Measurements from ENCODE around the gene OGFR.

Gene OGFR

GRCh38 chr20:62771396-62772102, 33.1 kb upstream of the OGFR start:
- Histone ChIP-seq H3K9me3 (ENCODE audit: insufficient read depth, low read length) (no peaks in the 10 kb centered on the region), H2AFZ (ENCODE audit: low read depth, low read length, severe bottlenecking) (no peak overlapping the region), H3K27ac (ENCODE audit: low read depth, low read length) (no peak overlapping the region), H3F3A (ENCODE audit: insufficient read depth) (no peaks in the 10 kb centered on the region), H3K4me2 (ENCODE audit: low read depth, low read length, poor library complexity, severe bottlenecking) (no peak overlapping the region), H3K9ac (ENCODE audit: low read length) (no peak overlapping the region), H3K27me3 (ENCODE audit: low read length) (no peaks in the 10 kb centered on the region), H4K20me1 (ENCODE audit: low read depth, low read length) (no peaks in the 10 kb centered on the region), H3K36me3 (ENCODE audit: low read length) (no peaks in the 10 kb centered on the region), H3K9me2 (replicated peaks; ENCODE audit: insufficient read depth, low read length) (no peaks in the 10 kb centered on the region), H3K4me3 (ENCODE audit: insufficient read depth, low read length, poor library complexity, severe bottlenecking) (no peak overlapping the region), H3K79me2 (ENCODE audit: insufficient read depth, low read length) (no peaks in the 10 kb centered on the region)
- TF ChIP-seq CTCF (IDR thresholded peaks at IDR 0.05; ENCODE audit: insufficient read depth, low read length, poor library complexity, severe bottlenecking) (no peak), EZH2phosphoT487 (conservative IDR thresholded peaks at IDR 0.05; ENCODE audit: low read length) (no peak)

GRCh38 chr20:62772103-62772611, 32.5 kb upstream of the OGFR start:
- no peaks in the 10 kb centered on the region for H3K27me3 ChIP-seq (ENCODE audit: low read length)
- H3K36me3 ChIP-seq (ENCODE audit: low read length), result no peaks in the 10 kb centered on the region
- no peak for TF ChIP-seq EZH2phosphoT487 (conservative IDR thresholded peaks at IDR 0.05; ENCODE audit: low read length)
- TF ChIP-seq CTCF (IDR thresholded peaks at IDR 0.05; ENCODE audit: insufficient read depth, low read length, poor library complexity, severe bottlenecking), result no peak

GRCh38 chr20:62772619-62772989, 32.0 kb upstream of the OGFR start:
- no peaks in the 10 kb centered on the region for H4K20me1 ChIP-seq (ENCODE audit: low read depth, low read length)
- H3F3A ChIP-seq (ENCODE audit: insufficient read depth), result no peaks in the 10 kb centered on the region
- H3K9me3 ChIP-seq (ENCODE audit: insufficient read depth, low read length), result no peaks in the 10 kb centered on the region
- no peaks in the 10 kb centered on the region for H3K79me2 ChIP-seq (ENCODE audit: insufficient read depth, low read length)
- no peaks in the 10 kb centered on the region for H3K36me3 ChIP-seq (ENCODE audit: low read length)
- no peaks in the 10 kb centered on the region for H3K9me2 ChIP-seq (replicated peaks; ENCODE audit: insufficient read depth, low read length)
- no peak overlapping the region for H3K9ac ChIP-seq (ENCODE audit: low read length)
- no peak overlapping the region for H2AFZ ChIP-seq (ENCODE audit: low read depth, low read length, severe bottlenecking)
- no peak overlapping the region for H3K27ac ChIP-seq (ENCODE audit: low read depth, low read length)
- H3K4me2 ChIP-seq (ENCODE audit: low read depth, low read length, poor library complexity, severe bottlenecking), result no peak overlapping the region
- H3K4me3 ChIP-seq (ENCODE audit: insufficient read depth, low read length, poor library complexity, severe bottlenecking), result no peak overlapping the region
- TF ChIP-seq EZH2phosphoT487 (conservative IDR thresholded peaks at IDR 0.05; ENCODE audit: low read length), result no peak
- no peak for TF ChIP-seq CTCF (IDR thresholded peaks at IDR 0.05; ENCODE audit: insufficient read depth, low read length, poor library complexity, severe bottlenecking)
- H3K27me3 ChIP-seq (ENCODE audit: low read length), result no peaks in the 10 kb centered on the region

More at GRCh38 chr20:62772103-62772611, 32.5 kb upstream of the OGFR start:
- Histone ChIP-seq H3K9me3 (ENCODE audit: insufficient read depth, low read length) (no peaks in the 10 kb centered on the region), H3K9ac (ENCODE audit: low read length) (no peak overlapping the region), H3F3A (ENCODE audit: insufficient read depth) (no peaks in the 10 kb centered on the region), H4K20me1 (ENCODE audit: low read depth, low read length) (no peaks in the 10 kb centered on the region), H3K27ac (ENCODE audit: low read depth, low read length) (no peak overlapping the region), H3K79me2 (ENCODE audit: insufficient read depth, low read length) (no peaks in the 10 kb centered on the region), H3K9me2 (replicated peaks; ENCODE audit: insufficient read depth, low read length) (no peaks in the 10 kb centered on the region), H3K4me3 (ENCODE audit: insufficient read depth, low read length, poor library complexity, severe bottlenecking) (no peak overlapping the region), H3K4me2 (ENCODE audit: low read depth, low read length, poor library complexity, severe bottlenecking) (no peak overlapping the region), H2AFZ (ENCODE audit: low read depth, low read length, severe bottlenecking) (no peak overlapping the region)

All from SU-DHL-6 (cell line).